HepG2 (cell line): Measurements from ENCODE around the gene C1QBP. TPM values are rescaled to one million over a fixed set of nuclear protein-coding genes. Genes with fewer than 3 reads are reported as not detected.

Experiments used
- CHD4 ChIP-seq: fragments of 200-600 bp; sonication (generic); IDR thresholded peaks from 2 replicates; pipeline ENCODE4 v1.7.0; 2017; ENCODE audit warnings: mild to moderate bottlenecking, low read length, borderline replicate concordance
- HOXA3 ChIP-seq: sonication (generic); formaldehyde crosslinking; IDR thresholded peaks from 2 replicates; pipeline ENCODE4 v1.5.0; 2020; ENCODE audit warnings: missing genetic modification reagents
- KLF12 ChIP-seq: sonication (generic); formaldehyde crosslinking; IDR thresholded peaks from 2 replicates; pipeline ENCODE4 v1.4.0; 2020; ENCODE audit warnings: missing genetic modification reagents, borderline replicate concordance
- LBX2 ChIP-seq: sonication (generic); formaldehyde crosslinking; IDR thresholded peaks from 2 replicates; pipeline ENCODE4 v1.5.0; 2020; ENCODE audit warnings: missing genetic modification reagents, mild to moderate bottlenecking, borderline replicate concordance
- MEF2D ChIP-seq: sonication (generic); formaldehyde crosslinking; IDR thresholded peaks from 2 replicates; pipeline ENCODE4 v1.5.1; 2020; ENCODE audit warnings: mild to moderate bottlenecking, missing genetic modification reagents
- MZF1 ChIP-seq: sonication (generic); formaldehyde crosslinking; IDR thresholded peaks from 2 replicates; pipeline ENCODE4 v1.8.1; 2023; ENCODE audit warnings: mild to moderate bottlenecking, missing genetic modification reagents, borderline replicate concordance
- NFRKB ChIP-seq: fragments of 450-650 bp; IDR thresholded peaks from 2 replicates; pipeline ENCODE4 v1.6.1; 2017
- REXO4 ChIP-seq: sonication (generic); formaldehyde crosslinking; IDR thresholded peaks from 2 replicates; pipeline ENCODE4 v1.8.0; 2022; ENCODE audit warnings: missing genetic modification reagents, mild to moderate bottlenecking, borderline replicate concordance
- SCMH1 ChIP-seq: sonication (generic); formaldehyde crosslinking; IDR thresholded peaks from 2 replicates; pipeline ENCODE4 v1.9.0; 2021; ENCODE audit warnings: missing genetic modification reagents, mild to moderate bottlenecking, borderline replicate concordance
- SIX4 ChIP-seq: sonication (generic); formaldehyde crosslinking; IDR thresholded peaks from 2 replicates; pipeline ENCODE4 v1.4.0; 2020; ENCODE audit warnings: missing genetic modification reagents
- TBX2 ChIP-seq: sonication (generic); formaldehyde crosslinking; IDR thresholded peaks from 2 replicates; pipeline ENCODE4 v1.5.0; 2020; ENCODE audit warnings: missing genetic modification reagents, mild to moderate bottlenecking, borderline replicate concordance
- ZNF12 ChIP-seq: sonication (generic); formaldehyde crosslinking; IDR thresholded peaks from 2 replicates; pipeline ENCODE4 v1.5.0; 2020; ENCODE audit warnings: missing genetic modification reagents
- ZNF121 ChIP-seq: sonication (generic); formaldehyde crosslinking; IDR thresholded peaks from 2 replicates; pipeline ENCODE4 v1.5.0; 2020; ENCODE audit warnings: mild to moderate bottlenecking, missing genetic modification reagents
- ZNF160 ChIP-seq: sonication (generic); formaldehyde crosslinking; IDR thresholded peaks from 2 replicates; pipeline ENCODE4 v1.8.0; 2022; ENCODE audit warnings: mild to moderate bottlenecking, inconsistent platforms, missing genetic modification reagents
- ZNF430 ChIP-seq: sonication (generic); formaldehyde crosslinking; IDR thresholded peaks from 2 replicates; pipeline ENCODE4 v1.9.0; 2021; ENCODE audit warnings: mild to moderate bottlenecking, missing genetic modification reagents
- ZNF460 ChIP-seq: sonication (generic); formaldehyde crosslinking; IDR thresholded peaks from 2 replicates; pipeline ENCODE4 v1.5.1; 2020; ENCODE audit warnings: missing genetic modification reagents, mild to moderate bottlenecking, borderline replicate concordance
- ZNF530 ChIP-seq: sonication (generic); formaldehyde crosslinking; IDR thresholded peaks from 2 replicates; pipeline ENCODE4 v1.5.0; 2020; ENCODE audit warnings: low read depth, mild to moderate bottlenecking, missing genetic modification reagents
- ZNF839 ChIP-seq: sonication (generic); formaldehyde crosslinking; IDR thresholded peaks from 2 replicates; pipeline ENCODE4 v1.4.0; 2020; ENCODE audit warnings: missing genetic modification reagents, mild to moderate bottlenecking, borderline replicate concordance
- polyA plus RNA-seq, 8 experiments: library from polyadenylated mRNA; depleted of rRNA in 3 of 8; stranded (reverse) in 7 of 8; unstranded in 1 of 8; fragments of >200 nt; fragmentation: Illumina TruSeq in 4 of 8; extraction: Trizol in 4 of 8; gene quantifications; 2 replicates each; pipeline versions ENCODE4 v1.2.1 to v1.2.3, GENCODE V29; 2011 to 2016; ENCODE audit warnings: low read depth in 4 of 8, missing spikeins in 1 of 8, mixed read lengths in 1 of 8; ENCODE audit not compliant: insufficient read depth in 1 of 8
- total RNA-seq, 5 experiments: library from RNA; depleted of rRNA; stranded (reverse); fragments of >200 nt; fragmentation: Illumina TruSeq; extraction: Trizol; gene quantifications; 2 replicates each; pipeline ENCODE4 v1.2.3, GENCODE V29; 2016; ENCODE audit warnings: low read depth in 1 of 5
- TF ChIP-seq, protein P1 (sequence below), 2 experiments: sonication (generic) in 1 of 2; formaldehyde crosslinking in 1 of 2; IDR thresholded peaks; 2 replicates each; pipeline versions ENCODE4 v1.6.1 to v1.9.0; 2014 to 2022; ENCODE audit warnings: antibody characterized with exemption in 1 of 2, borderline replicate concordance in 1 of 2, inconsistent platforms in 1 of 2, low read depth in 1 of 2, missing genetic modification reagents in 1 of 2
- TF ChIP-seq, protein P2 (sequence below): sonication (generic); formaldehyde crosslinking; conservative IDR thresholded peaks from 2 replicates; pipeline ENCODE4 v1.8.0; 2022; ENCODE audit warnings: mild to moderate bottlenecking, moderate library complexity, missing genetic modification reagents
- TF ChIP-seq, protein P3 (sequence below): sonication (generic); formaldehyde crosslinking; conservative IDR thresholded peaks from 2 replicates; pipeline ENCODE4 v1.4.0; 2020; ENCODE audit warnings: missing genetic modification reagents

Gene C1QBP
- total and polyA plus RNA-seq, 2 of the 13 experiments (the other 11 are each of a cell fraction or from before 2014, with no cell fraction given), result 219 to 680 TPM

- TF ChIP-seq, protein P1, sequence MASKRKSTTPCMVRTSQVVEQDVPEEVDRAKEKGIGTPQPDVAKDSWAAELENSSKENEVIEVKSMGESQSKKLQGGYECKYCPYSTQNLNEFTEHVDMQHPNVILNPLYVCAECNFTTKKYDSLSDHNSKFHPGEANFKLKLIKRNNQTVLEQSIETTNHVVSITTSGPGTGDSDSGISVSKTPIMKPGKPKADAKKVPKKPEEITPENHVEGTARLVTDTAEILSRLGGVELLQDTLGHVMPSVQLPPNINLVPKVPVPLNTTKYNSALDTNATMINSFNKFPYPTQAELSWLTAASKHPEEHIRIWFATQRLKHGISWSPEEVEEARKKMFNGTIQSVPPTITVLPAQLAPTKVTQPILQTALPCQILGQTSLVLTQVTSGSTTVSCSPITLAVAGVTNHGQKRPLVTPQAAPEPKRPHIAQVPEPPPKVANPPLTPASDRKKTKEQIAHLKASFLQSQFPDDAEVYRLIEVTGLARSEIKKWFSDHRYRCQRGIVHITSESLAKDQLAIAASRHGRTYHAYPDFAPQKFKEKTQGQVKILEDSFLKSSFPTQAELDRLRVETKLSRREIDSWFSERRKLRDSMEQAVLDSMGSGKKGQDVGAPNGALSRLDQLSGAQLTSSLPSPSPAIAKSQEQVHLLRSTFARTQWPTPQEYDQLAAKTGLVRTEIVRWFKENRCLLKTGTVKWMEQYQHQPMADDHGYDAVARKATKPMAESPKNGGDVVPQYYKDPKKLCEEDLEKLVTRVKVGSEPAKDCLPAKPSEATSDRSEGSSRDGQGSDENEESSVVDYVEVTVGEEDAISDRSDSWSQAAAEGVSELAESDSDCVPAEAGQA (IDR thresholded peaks at IDR 0.05; ENCODE audit: low read depth), result no peak
- TF ChIP-seq, protein P1 (CRISPR knock-in tag; IDR thresholded peaks at IDR 0.05; ENCODE audit: borderline replicate concordance), result peak; percentile 98
- TF ChIP-seq, protein P2, sequence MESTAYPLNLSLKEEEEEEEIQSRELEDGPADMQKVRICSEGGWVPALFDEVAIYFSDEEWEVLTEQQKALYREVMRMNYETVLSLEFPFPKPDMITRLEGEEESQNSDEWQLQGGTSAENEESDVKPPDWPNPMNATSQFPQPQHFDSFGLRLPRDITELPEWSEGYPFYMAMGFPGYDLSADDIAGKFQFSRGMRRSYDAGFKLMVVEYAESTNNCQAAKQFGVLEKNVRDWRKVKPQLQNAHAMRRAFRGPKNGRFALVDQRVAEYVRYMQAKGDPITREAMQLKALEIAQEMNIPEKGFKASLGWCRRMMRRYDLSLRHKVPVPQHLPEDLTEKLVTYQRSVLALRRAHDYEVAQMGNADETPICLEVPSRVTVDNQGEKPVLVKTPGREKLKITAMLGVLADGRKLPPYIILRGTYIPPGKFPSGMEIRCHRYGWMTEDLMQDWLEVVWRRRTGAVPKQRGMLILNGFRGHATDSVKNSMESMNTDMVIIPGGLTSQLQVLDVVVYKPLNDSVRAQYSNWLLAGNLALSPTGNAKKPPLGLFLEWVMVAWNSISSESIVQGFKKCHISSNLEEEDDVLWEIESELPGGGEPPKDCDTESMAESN (CRISPR knock-in tag), result peak; percentile 77
- TF ChIP-seq REXO4 (CRISPR knock-in tag) (0 out of 2 replicates have a peak, but pooled peaks have one; percentile 60), ZNF430 (CRISPR knock-in tag) (peak; percentile 88), HOXA3 (CRISPR knock-in tag) (peak; percentile 88), ZNF121 (CRISPR knock-in tag) (peak; percentile 50), MEF2D (CRISPR knock-in tag) (no peak; the same call in 1 of the 2 replicates), SCMH1 (CRISPR knock-in tag) (no peak), LBX2 (CRISPR knock-in tag) (peak; percentile 93), MZF1 (no peak), ZNF530 (CRISPR knock-in tag) (no peak), ZNF460 (no peak), KLF12 (CRISPR knock-in tag) (peak; percentile 94), NFRKB (no peak), TBX2 (CRISPR knock-in tag) (peak; percentile 70; the same call in 1 of the 2 replicates), ZNF839 (CRISPR knock-in tag) (peak; percentile 75; the same call in 1 of the 2 replicates), CHD4 (no peak), ZNF160 (no peak), ZNF12 (no peak), SIX4 (CRISPR knock-in tag) (no peak)
- TF ChIP-seq, protein P3, sequence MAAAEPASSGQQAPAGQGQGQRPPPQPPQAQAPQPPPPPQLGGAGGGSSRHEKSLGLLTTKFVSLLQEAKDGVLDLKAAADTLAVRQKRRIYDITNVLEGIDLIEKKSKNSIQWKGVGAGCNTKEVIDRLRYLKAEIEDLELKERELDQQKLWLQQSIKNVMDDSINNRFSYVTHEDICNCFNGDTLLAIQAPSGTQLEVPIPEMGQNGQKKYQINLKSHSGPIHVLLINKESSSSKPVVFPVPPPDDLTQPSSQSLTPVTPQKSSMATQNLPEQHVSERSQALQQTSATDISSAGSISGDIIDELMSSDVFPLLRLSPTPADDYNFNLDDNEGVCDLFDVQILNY (CRISPR knock-in tag), result peak; percentile 60
Observed at GRCh38 chr17:5438716-5439445, at the start of gene C1QBP (continued).
